ES-I3 (cell line): ENCODE results near the gene PIP5KL1.

Experiments
- H3K36me3 ChIP-seq: 2 replicates; pipeline ENCODE4 v1.6.1; 2013; ENCODE audit warnings: mild to moderate bottlenecking, low read length, control low read depth, moderate library complexity; ENCODE audit not compliant: insufficient read depth
- H3K4me1 ChIP-seq: 2 replicates; pipeline ENCODE4 v1.6.1; 2013; ENCODE audit warnings: mild to moderate bottlenecking, control low read depth, low read length; ENCODE audit not compliant: insufficient read depth
- H3K9ac ChIP-seq: 2 replicates; pipeline ENCODE4 v1.6.1; 2013; ENCODE audit warnings: low read depth, mild to moderate bottlenecking, low read length, moderate library complexity
- H3K9me3 ChIP-seq: 2 replicates; pipeline ENCODE4 v1.6.1; 2013; ENCODE audit warnings: mild to moderate bottlenecking, low read length, moderate library complexity; ENCODE audit not compliant: control insufficient read depth, insufficient read depth

PIP5KL1 gene

GRCh38 chr9:127937056-127937387 lies 6.4 kb upstream of the PIP5KL1 start:
- Histone ChIP-seq H3K4me1 (0 out of 2 replicates have a peak, but pooled peaks cover 5% of the 10 kb centered on the region), H3K9ac (peak overlapping the region; percentile 67), H3K9me3 (no peaks in the 10 kb centered on the region), H3K36me3 (no peaks in the 10 kb centered on the region)

DNA sequence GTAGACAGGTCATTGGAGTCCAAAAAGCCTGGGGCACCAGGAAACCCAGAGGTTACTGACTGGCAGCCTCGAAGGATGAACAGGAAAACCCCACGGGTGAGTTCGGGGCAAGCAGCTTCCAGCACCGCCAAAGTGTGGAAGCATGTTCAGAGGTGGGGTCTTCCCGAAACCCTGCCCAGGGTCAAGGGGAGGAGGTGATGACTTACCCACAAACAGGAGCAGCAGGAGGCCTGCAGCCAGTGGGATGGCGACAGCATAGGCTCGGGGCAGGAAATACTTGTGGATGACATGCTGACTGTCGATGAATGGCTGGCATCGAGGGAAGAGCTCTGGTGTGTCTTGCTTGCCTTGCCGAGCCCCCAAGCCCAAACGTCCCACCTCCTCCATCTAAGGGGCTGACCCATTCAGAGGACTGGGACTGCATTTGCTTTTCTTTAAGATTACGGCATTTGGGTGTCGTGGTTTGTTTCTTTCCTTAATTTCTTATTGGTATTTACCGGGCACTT lies 5.8 kb upstream of the PIP5KL1 start:
- H3K9ac ChIP-seq, result no peak overlapping the region
- no peaks in the 10 kb centered on the region for H3K36me3 ChIP-seq
- no peaks in the 10 kb centered on the region for H3K9me3 ChIP-seq
- peaks cover 8% of the 10 kb centered on the region for H3K4me1 ChIP-seq

DNA sequence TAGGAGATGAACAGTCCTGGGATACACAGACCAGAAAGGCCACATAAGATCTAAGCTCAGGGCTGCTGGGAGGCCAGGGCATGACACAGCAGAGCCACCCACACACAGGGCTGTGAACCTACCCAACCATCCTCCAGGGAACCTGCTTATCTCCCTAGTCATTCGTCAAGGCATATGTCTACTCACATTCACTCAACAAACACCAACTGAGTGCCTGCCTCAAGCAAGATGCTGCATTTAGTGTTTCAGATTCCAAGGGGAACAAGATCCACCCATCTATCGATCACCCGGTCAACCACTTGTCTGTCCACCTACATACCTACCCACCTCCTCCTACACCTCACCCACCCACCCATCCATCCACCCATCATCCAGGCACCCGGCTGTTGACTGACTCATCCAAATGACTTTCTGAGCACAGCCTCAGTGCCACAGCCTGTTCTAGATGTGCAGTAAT lies 5.2 kb upstream of the PIP5KL1 start:
- no peaks in the 10 kb centered on the region for H3K9me3 ChIP-seq
- H3K9ac ChIP-seq, result no peak overlapping the region
- peaks cover 11% of the 10 kb centered on the region for H3K4me1 ChIP-seq
- no peaks in the 10 kb centered on the region for H3K36me3 ChIP-seq

DNA sequence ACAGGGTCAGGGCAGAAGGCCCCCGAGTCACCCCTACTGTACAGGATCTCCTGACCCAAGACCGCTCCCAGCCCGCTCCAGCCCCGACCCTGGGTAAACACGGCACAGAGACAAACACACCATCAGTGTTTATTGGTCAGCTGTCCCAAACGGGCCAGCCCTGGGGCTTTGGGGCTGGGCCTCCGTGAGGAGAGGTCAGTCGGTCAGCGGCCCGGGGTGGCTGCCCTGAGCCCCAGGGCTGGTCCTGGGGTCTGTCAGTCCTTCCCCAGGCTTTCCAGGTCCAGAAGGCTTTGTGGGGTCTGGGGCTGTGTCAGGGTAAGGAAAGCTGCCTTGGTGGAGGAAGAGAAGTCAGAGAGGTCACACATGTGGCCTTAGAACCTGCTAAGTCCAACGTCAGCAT lies 4.4 kb upstream of the PIP5KL1 start:
- Histone ChIP-seq H3K4me1 (peaks cover 11% of the 10 kb centered on the region), H3K9ac (no peak overlapping the region), H3K36me3 (no peaks in the 10 kb centered on the region), H3K9me3 (no peaks in the 10 kb centered on the region)

DNA sequence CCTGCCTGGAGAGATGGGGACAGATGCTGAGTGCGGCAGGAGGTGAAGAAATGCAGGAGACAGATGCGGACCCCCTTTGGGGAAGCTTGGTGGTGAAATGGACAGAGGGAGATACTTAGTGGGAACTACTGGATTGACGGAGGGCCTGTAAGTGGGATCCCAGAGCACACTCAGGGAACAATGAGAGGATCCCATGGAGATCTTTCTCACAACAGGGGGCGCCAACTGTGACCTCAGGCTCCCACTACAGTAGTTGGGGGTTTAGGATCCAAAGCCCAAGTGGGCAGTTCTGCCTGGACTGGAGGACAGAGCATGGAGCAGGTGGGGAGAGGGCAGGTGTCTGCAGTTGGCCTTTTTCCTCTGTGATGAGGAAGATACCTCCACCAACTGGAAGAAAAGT lies 3.7 kb upstream of the PIP5KL1 start:
- no peak overlapping the region for H3K9ac ChIP-seq
- no peaks in the 10 kb centered on the region for H3K9me3 ChIP-seq
- peaks cover 11% of the 10 kb centered on the region for H3K4me1 ChIP-seq
- no peaks in the 10 kb centered on the region for H3K36me3 ChIP-seq

- peaks cover 7% of the 10 kb centered on the region for H3K4me1 ChIP-seq
- no peaks in the 10 kb centered on the region for H3K9me3 ChIP-seq
- no peaks in the 10 kb centered on the region for H3K36me3 ChIP-seq
- H3K9ac ChIP-seq, result peak overlapping the region; percentile 55; the same call in 1 of the 2 replicates
Measured at GRCh38 chr9:127931092-127931881, 710 bp upstream of the PIP5KL1 start.

GRCh38 chr9:127929625-127929979 lies 975 bp downstream of the PIP5KL1 start:
- no peaks in the 10 kb centered on the region for H3K36me3 ChIP-seq
- peak overlapping the region; percentile 55; the same call in 1 of the 2 replicates for H3K9ac ChIP-seq
- peaks cover 6% of the 10 kb centered on the region for H3K4me1 ChIP-seq
- no peaks in the 10 kb centered on the region for H3K9me3 ChIP-seq

- Histone ChIP-seq H3K9me3 (no peaks in the 10 kb centered on the region), H3K4me1 (peaks cover 6% of the 10 kb centered on the region), H3K9ac (peak overlapping the region; percentile 43; the same call in 1 of the 2 replicates), H3K36me3 (no peaks in the 10 kb centered on the region)
Measured at GRCh38 chr9:127928676-127929624, 1.6 kb downstream of the PIP5KL1 start.

DNA sequence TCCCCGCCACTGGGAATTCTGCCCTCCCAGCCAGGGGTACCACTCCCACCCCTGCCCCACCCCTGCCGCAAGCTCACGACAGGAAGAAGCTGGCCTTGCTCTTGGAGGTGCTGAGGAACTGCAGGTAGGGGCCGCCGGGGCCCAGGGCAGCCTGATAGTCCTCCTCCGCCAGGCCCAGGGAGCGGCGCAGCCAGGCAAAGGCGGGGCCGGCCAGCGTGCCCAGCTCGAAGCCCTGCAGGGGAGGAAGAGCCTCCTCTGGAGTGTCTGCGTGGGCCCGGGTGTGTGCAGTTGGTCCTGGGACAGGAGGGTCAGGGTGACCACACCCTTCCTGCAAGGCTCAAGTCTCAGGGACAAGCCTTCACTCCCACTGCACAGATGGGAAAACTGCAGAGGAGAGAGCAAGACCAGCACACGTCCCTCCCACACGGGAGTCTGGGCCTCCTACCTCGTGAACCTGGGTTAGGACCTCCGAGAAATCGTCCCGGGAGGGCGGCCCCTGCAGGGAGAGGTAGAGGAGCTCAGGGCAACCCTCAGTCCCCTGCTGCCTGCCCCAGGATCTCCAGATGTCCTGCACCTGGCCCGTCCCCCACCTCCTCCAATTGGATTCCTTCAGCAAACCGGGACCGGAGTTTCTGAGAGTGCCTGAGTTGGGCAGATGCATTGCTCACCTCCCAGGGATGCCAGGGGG lies 2.4 kb downstream of the PIP5KL1 start:
- Histone ChIP-seq H3K9ac (peak overlapping the region; percentile 43), H3K4me1 (peaks cover 6% of the 10 kb centered on the region), H3K9me3 (no peaks in the 10 kb centered on the region), H3K36me3 (no peaks in the 10 kb centered on the region)

DNA sequence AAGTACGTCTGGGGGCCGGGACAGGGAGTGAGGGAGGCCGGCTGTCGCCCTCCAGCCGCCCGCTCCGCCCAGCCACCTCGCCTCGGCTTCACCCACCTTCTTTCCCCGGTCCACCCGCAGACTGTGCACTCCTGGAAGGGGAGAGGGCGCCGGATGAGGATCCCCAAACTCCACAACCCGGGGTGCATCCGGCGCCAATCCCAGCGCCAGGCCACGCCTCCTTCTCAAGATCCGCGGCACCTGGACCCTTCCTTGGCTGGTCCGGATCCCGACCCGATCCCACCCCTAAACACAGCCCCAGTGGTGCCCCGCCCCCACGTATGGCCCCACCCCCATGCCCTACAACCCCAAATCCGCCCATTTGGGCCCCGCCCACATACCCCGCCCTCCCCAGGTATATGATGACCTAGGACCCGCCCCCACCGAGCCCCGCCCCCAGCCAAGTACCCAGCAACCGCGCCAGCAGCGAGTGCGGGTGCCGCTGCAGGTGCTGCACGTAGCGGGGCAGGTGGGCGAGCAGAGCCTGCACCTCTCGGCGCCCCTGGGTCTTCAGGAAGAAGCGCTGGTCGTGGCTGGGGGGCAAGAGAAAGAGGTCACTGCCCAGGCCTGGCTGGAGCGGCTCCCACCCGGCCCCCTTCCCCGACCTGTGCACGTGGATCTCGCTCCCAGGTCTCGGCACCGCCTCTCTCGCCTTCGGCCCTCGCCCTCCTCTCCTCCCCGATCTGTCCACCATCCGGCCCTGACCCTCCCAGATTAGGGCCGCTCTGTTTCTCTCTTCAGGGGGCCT lies 3.2 kb downstream of the PIP5KL1 start:
- Histone ChIP-seq H3K9ac (peak overlapping the region; percentile 59; the same call in 1 of the 2 replicates), H3K4me1 (peaks cover 6% of the 10 kb centered on the region), H3K9me3 (no peaks in the 10 kb centered on the region)

DNA sequence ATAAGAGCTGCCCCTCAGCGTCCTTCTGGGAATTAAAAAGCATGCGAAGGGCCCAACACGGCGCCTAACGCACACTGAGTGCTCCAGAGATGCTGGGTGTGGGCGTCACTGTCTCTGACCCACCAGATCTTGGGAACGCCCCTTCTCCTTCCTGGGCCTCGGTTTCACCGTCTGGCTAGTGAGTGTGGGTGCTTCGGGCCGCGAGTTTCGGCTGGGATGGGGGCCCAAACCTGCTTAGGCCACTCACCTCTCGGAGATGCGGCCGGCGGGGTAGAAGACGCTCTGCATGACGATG lies 3.7 kb downstream of the PIP5KL1 start:
- Histone ChIP-seq H3K9ac (peak overlapping the region; percentile 59), H3K4me1 (peaks cover 6% of the 10 kb centered on the region), H3K36me3 (no peaks in the 10 kb centered on the region), H3K9me3 (no peaks in the 10 kb centered on the region)

More for the DNA sequence above, 3.2 kb downstream of the PIP5KL1 start:
- no peaks in the 10 kb centered on the region for H3K36me3 ChIP-seq

- peaks cover under 1% of the 10 kb centered on the region for H3K4me1 ChIP-seq
- no peaks in the 10 kb centered on the region for H3K36me3 ChIP-seq
- H3K9me3 ChIP-seq, result no peaks in the 10 kb centered on the region
- peak overlapping the region; percentile 59 for H3K9ac ChIP-seq
Measured at GRCh38 chr9:127925959-127926905, 4.3 kb downstream of the PIP5KL1 start.
